MCF 10A (cell line): Measurements from ENCODE around the gene UBAP1L. TPM values are rescaled to one million over a fixed set of nuclear protein-coding genes. Genes with fewer than 3 reads are reported as not detected.

ENCODE experiments used
- BruUV-seq: library from RNA; stranded (reverse); fragments of 400-500 nt; replicated peaks from 2 replicates; lab custom pipeline; 2021; lab: Mats Ljungman, UMichigan
- CTCF ChIA-PET: fragments of 300-600 bp; sonication (Branson Sonifier 250); formaldehyde crosslinking; extraction: SDS; loops from one replicate; lab custom pipeline; 2021; ENCODE audit warnings: antibody characterized with exemption, inconsistent platforms; lab: Yijun Ruan, JAX
- POLR2A ChIA-PET: fragments of 300-600, 350-650 bp; sonication (Branson Sonifier 250); formaldehyde crosslinking; extraction: SDS; loops from one replicate; lab custom pipeline; 2020; ENCODE audit warnings: antibody characterized with exemption, inconsistent platforms; lab: Yijun Ruan, JAX
- DNase-seq: peaks from one replicate; pipeline ENCODE4 v3.0.0-alpha.2; 2018; ENCODE audit not compliant: unreplicated experiment
- H3K27ac Mint-ChIP-seq: one replicate; pipeline ENCODE4 v1.8.0; 2022; ENCODE audit warnings: mild to moderate bottlenecking, low read depth, mixed read lengths; ENCODE audit not compliant: unreplicated experiment
- H3K27me3 Mint-ChIP-seq: one replicate; pipeline ENCODE4 v1.8.0; 2022; ENCODE audit warnings: mixed read lengths; ENCODE audit not compliant: insufficient read depth, unreplicated experiment
- H3K36me3 Mint-ChIP-seq: one replicate; pipeline ENCODE4 v1.8.0; 2022; ENCODE audit warnings: mild to moderate bottlenecking, moderate library complexity, mixed read lengths; ENCODE audit not compliant: insufficient read depth, unreplicated experiment
- H3K4me1 Mint-ChIP-seq: one replicate; pipeline ENCODE4 v1.8.0; 2022; ENCODE audit warnings: mixed read lengths; ENCODE audit not compliant: insufficient read depth, unreplicated experiment
- H3K4me3 Mint-ChIP-seq: one replicate; pipeline ENCODE4 v1.8.0; 2022; ENCODE audit warnings: mild to moderate bottlenecking, moderate library complexity, mixed read lengths; ENCODE audit not compliant: unreplicated experiment
- H3K9me3 Mint-ChIP-seq: one replicate; pipeline ENCODE4 v1.8.0; 2022; ENCODE audit warnings: mixed read lengths; ENCODE audit not compliant: unreplicated experiment
- intact Hi-C: fragments of 100-400 bp; cut with micrococcal nuclease; formaldehyde crosslinking; loops from 2 replicates; pipeline ENCODE4 v1.14.1; 2022
- total RNA-seq: library from RNA; stranded (reverse); gene quantifications from 2 replicates; pipeline ENCODE4 v1.2.3, GENCODE V29; 2022
- TF ChIP-seq, protein P1 (sequence below): fragments of 200-600 bp; IDR thresholded peaks from one replicate; pipeline ENCODE4 v1.8.0; 2022; ENCODE audit warnings: antibody characterized with exemption, mild to moderate bottlenecking; ENCODE audit not compliant: unreplicated experiment

UBAP1L gene
- total RNA-seq, 1 experiment from 2014 or later = 3.0 TPM

DNA sequence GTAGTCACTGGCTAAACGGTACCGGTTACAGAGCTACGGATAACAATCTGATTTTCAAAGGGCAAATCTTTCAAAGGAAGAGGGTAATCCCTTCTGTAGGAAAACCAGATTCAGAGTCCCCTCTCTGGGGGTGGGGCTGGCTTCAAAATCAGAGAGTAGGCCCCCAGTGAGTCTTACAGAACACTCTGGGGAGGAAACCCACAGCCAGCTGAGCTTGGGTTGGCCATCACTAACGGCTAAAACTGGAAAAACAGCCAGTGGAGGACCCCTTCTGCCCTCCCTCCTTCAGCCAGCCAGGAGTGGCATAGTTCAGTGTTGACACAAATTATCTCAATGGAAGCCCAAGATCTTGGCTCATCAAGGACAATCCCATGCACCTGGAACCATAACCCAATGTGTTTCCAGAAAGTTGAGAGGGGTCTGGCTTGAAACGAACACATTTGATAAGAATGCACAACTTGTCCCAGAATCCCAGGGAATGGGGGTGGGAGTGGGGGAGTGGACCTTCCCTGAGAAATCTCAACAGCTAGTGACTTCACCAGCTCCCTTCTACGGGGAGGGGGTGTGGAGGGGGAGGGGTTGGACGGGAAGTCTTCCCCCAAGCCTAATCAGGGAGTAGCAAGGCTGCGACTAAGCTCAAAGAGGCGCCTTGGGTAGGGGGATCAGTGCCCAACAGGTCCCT lies 48.2 kb downstream of the UBAP1L start:
- no peaks in the 10 kb centered on the region for H3K9me3 Mint-ChIP-seq
- intact Hi-C loops = no loop called here
- POLR2A ChIA-PET = interaction anchor here (0.6 to 0.7 kb wide), 2 partner anchors 65 to 215 kb away, joined by 3 to 4 read pairs; no protein-coding TSS in a partner anchor
- peaks cover 35% of the 10 kb centered on the region for H3K27me3 Mint-ChIP-seq
- no peak overlapping the region for H3K27ac Mint-ChIP-seq
- no TSS peak for BruUV-seq
- TF ChIP-seq, protein P1, sequence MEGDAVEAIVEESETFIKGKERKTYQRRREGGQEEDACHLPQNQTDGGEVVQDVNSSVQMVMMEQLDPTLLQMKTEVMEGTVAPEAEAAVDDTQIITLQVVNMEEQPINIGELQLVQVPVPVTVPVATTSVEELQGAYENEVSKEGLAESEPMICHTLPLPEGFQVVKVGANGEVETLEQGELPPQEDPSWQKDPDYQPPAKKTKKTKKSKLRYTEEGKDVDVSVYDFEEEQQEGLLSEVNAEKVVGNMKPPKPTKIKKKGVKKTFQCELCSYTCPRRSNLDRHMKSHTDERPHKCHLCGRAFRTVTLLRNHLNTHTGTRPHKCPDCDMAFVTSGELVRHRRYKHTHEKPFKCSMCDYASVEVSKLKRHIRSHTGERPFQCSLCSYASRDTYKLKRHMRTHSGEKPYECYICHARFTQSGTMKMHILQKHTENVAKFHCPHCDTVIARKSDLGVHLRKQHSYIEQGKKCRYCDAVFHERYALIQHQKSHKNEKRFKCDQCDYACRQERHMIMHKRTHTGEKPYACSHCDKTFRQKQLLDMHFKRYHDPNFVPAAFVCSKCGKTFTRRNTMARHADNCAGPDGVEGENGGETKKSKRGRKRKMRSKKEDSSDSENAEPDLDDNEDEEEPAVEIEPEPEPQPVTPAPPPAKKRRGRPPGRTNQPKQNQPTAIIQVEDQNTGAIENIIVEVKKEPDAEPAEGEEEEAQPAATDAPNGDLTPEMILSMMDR = no peak
- CTCF ChIA-PET = interaction anchor here (0.7 to 1.0 kb wide), 3 partner anchors 12 to 36 kb away, joined by 3 to 6 read pairs (median 5); no protein-coding TSS in a partner anchor
- no peak overlapping the region for H3K4me3 Mint-ChIP-seq
- DNase-seq = no peak
- no peaks in the 10 kb centered on the region for H3K36me3 Mint-ChIP-seq
- H3K4me1 Mint-ChIP-seq = peaks cover 6% of the 10 kb centered on the region

DNA sequence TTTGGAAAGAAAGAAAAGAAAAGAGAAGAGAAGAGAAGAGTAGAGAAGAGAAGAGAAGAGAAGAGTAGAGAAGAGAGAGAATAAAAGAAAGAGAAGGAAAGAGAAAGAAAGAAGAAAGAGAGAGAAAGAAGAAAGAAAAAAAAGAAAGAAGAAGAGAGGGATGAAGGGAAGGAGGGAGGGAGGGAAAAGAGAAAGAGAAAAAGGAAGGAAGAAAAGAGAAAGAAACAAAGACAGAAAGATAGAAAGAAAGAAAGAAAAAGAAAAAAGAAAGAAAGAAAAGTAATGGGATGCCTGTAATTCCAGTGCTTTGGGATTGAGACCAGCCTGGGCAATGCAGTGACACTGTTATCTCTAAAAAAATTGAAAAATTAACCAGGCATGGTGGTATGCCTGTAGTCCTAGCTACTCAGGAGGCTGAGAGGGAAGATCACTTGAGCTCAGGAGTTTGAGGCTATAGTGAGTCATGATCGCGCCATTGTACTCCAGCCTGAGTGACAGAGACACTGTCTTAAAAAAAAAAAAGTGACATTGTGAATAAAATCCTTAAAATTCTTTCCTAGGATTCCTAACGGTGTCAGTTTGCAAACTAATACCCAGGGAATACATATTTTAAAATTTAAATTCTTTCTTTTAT lies 48.9 kb downstream of the UBAP1L start:
- DNase-seq = no peak
- no peak overlapping the region for H3K4me3 Mint-ChIP-seq
- BruUV-seq = no TSS peak
- ChIA-PET CTCF (interaction anchor here (0.7 to 1.0 kb wide), 4 partner anchors 11 to 37 kb away, joined by 3 to 6 read pairs (median 4); no protein-coding TSS in a partner anchor), POLR2A (interaction anchor here (0.6 to 0.7 kb wide), 2 partner anchors 66 to 215 kb away, joined by 3 to 4 read pairs; no protein-coding TSS in a partner anchor)
- no peak overlapping the region for H3K27ac Mint-ChIP-seq
- H3K27me3 Mint-ChIP-seq = peaks cover 35% of the 10 kb centered on the region
- intact Hi-C loops = no loop called here
- TF ChIP-seq, protein P1 = no peak
- no peaks in the 10 kb centered on the region for H3K36me3 Mint-ChIP-seq
- peaks cover 6% of the 10 kb centered on the region for H3K4me1 Mint-ChIP-seq
- no peaks in the 10 kb centered on the region for H3K9me3 Mint-ChIP-seq

DNA sequence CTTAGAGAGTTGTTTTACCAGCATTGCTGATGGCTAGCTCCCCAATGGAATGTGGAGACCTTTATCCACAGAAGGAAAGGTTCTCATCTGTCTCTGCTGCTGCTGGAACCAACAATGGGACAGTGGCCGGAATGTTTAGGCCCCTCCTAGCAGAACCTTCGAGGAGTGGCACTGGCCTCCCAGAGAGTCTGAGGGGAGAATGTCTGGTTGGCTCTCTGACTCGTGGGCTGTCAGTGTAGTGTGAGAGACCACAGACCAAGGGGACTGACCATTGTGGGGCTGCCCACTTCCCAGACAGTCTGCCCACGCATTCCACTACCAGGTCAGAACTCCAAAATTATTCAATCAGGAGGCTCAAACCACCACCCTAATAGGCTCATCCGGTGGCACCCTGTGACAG lies 52.3 kb downstream of the UBAP1L start:
- H3K36me3 Mint-ChIP-seq = no peaks in the 10 kb centered on the region
- intact Hi-C loops = no loop called here
- no peak overlapping the region for H3K4me3 Mint-ChIP-seq
- TF ChIP-seq, protein P1 = no peak
- ChIA-PET POLR2A (no interaction called here), CTCF (interaction anchor here (0.8 to 1.3 kb wide), 2 partner anchors 8 to 39 kb away, joined by 3 read pairs; no protein-coding TSS in a partner anchor)
- no peaks in the 10 kb centered on the region for H3K9me3 Mint-ChIP-seq
- DNase-seq = no peak
- peaks cover 6% of the 10 kb centered on the region for H3K4me1 Mint-ChIP-seq
- H3K27ac Mint-ChIP-seq = no peak overlapping the region
- H3K27me3 Mint-ChIP-seq = peaks cover 25% of the 10 kb centered on the region
- no TSS peak for BruUV-seq

DNA sequence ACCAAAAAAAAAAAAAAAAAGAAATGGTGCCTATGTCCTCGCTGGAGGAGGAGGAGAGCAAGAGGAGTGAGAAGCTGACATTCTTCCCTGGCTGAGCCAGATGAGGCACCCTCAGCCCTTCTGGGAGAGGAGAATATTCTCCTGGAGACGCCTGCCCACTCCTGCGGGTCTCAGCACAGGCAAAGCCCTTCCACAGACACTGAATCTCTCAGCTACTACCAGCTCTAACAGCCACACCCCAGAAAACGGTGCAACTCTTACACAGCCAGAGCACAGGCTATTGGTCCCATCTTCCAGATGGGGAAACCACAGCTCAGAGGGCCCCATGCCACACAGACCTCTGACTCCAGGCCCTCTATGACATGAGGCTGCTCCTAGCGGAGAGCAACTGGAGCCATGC lies 52.9 kb downstream of the UBAP1L start:
- ChIA-PET CTCF (interaction anchor here (0.6 to 1.3 kb wide), 2 partner anchors 13 to 39 kb away, joined by 3 read pairs; no protein-coding TSS in a partner anchor), POLR2A (no interaction called here)
- BruUV-seq = no TSS peak
- H3K27me3 Mint-ChIP-seq = peaks cover 18% of the 10 kb centered on the region
- H3K4me1 Mint-ChIP-seq = peaks cover 5% of the 10 kb centered on the region
- H3K4me3 Mint-ChIP-seq = no peak overlapping the region
- no peaks in the 10 kb centered on the region for H3K36me3 Mint-ChIP-seq
- TF ChIP-seq, protein P1 = no peak
- no peak overlapping the region for H3K27ac Mint-ChIP-seq
- no peak for DNase-seq
- no peaks in the 10 kb centered on the region for H3K9me3 Mint-ChIP-seq
- intact Hi-C loops = no loop called here
